Fibroblast of lung (primary cell): Measurements from ENCODE around the gene TNIP1.

Experiments
- EZH2 ChIP-seq: IDR thresholded peaks from 2 replicates; pipeline ENCODE4 v1.5.1; 2012; ENCODE audit warnings: low read length, control low read depth, mild to moderate bottlenecking; ENCODE audit errors: missing control alignments
- TF ChIP-seq, protein P1 (sequence below), 2 donors: IDR thresholded peaks in 1 of 2; conservative IDR thresholded peaks in 1 of 2; 1 replicate in 1 of 2; 2 replicates in 1 of 2; pipeline ENCODE4 v1.5.1; 2011 to 2012; ENCODE audit warnings: low read length in 2 of 2, control low read depth in 1 of 2, inconsistent platforms in 1 of 2, low read depth in 1 of 2, mild to moderate bottlenecking in 1 of 2

DNA sequence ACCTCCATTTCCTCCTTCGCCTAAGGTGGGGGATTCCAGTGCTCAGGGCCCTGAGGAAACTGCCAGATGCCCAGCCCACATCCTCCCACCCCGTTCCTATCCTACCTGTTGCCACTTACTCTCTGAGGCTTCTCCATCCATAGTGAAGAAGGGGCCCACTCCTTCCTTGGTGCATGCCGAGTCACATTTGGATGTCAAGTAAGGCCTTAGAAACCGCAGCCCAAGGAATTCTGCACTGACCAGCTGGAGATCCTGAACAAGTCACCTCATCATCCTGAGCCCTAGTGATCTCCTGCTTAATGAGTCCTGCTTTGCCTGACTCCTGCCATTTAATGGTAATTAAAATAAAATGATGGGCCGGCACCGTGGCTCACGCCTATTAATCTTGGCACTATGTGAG is 6.7 kb upstream of the TNIP1 start:
- TF ChIP-seq, protein P1, sequence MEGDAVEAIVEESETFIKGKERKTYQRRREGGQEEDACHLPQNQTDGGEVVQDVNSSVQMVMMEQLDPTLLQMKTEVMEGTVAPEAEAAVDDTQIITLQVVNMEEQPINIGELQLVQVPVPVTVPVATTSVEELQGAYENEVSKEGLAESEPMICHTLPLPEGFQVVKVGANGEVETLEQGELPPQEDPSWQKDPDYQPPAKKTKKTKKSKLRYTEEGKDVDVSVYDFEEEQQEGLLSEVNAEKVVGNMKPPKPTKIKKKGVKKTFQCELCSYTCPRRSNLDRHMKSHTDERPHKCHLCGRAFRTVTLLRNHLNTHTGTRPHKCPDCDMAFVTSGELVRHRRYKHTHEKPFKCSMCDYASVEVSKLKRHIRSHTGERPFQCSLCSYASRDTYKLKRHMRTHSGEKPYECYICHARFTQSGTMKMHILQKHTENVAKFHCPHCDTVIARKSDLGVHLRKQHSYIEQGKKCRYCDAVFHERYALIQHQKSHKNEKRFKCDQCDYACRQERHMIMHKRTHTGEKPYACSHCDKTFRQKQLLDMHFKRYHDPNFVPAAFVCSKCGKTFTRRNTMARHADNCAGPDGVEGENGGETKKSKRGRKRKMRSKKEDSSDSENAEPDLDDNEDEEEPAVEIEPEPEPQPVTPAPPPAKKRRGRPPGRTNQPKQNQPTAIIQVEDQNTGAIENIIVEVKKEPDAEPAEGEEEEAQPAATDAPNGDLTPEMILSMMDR (conservative IDR thresholded peaks at IDR 0.05 in 1 of 2, IDR thresholded peaks at IDR 0.05 in 1 of 2; ENCODE audit: low read depth in 1 of 2, low read length in 2 of 2) = no peak
- no peak for TF ChIP-seq EZH2
